Measurements from ENCODE around the gene DIO3.

The DIO3 gene

GRCh38 chr14:101557321-101557695, 4.0 kb upstream of the DIO3 start:
- Histone ChIP-seq H3K36me3 (ENCODE audit: control insufficient read depth, insufficient read depth, low read length) (no peaks in the 10 kb centered on the region), H3K4me3 (ENCODE audit: insufficient read depth, low read depth, low read length, poor library complexity, severe bottlenecking) (no peak overlapping the region), H3K4me1 (ENCODE audit: control insufficient read depth, insufficient read depth, low read length, poor library complexity, severe bottlenecking) (no peaks in the 10 kb centered on the region), H3K9me3 (ENCODE audit: control insufficient read depth, low read length) (no peaks in the 10 kb centered on the region), H3K27me3 (replicated peaks; ENCODE audit: control insufficient read depth, insufficient read depth, low read length, poor library complexity, severe bottlenecking) (no peaks in the 10 kb centered on the region), H3K27ac (ENCODE audit: insufficient read depth, low read length, poor library complexity, severe bottlenecking) (no peak overlapping the region)
- no peak for DNase-seq

GRCh38 chr14:101557811-101558738, 3.2 kb upstream of the DIO3 start:
- H3K27me3 ChIP-seq (replicated peaks; ENCODE audit: control insufficient read depth, insufficient read depth, low read length, poor library complexity, severe bottlenecking) = peaks cover 2% of the 10 kb centered on the region
- H3K36me3 ChIP-seq (ENCODE audit: control insufficient read depth, insufficient read depth, low read length) = no peaks in the 10 kb centered on the region

GRCh38 chr14:101558739-101559240, 2.5 kb upstream of the DIO3 start:
- H3K27ac ChIP-seq (ENCODE audit: insufficient read depth, low read length, poor library complexity, severe bottlenecking) = no peak overlapping the region
- no peak for DNase-seq
- no peaks in the 10 kb centered on the region for H3K4me1 ChIP-seq (ENCODE audit: control insufficient read depth, insufficient read depth, low read length, poor library complexity, severe bottlenecking)
- H3K27me3 ChIP-seq (replicated peaks; ENCODE audit: control insufficient read depth, insufficient read depth, low read length, poor library complexity, severe bottlenecking) = peaks cover 8% of the 10 kb centered on the region
- no peaks in the 10 kb centered on the region for H3K36me3 ChIP-seq (ENCODE audit: control insufficient read depth, insufficient read depth, low read length)
- H3K9me3 ChIP-seq (ENCODE audit: control insufficient read depth, low read length) = no peaks in the 10 kb centered on the region
- H3K4me3 ChIP-seq (ENCODE audit: insufficient read depth, low read depth, low read length, poor library complexity, severe bottlenecking) = no peak overlapping the region

More at GRCh38 chr14:101557811-101558738, 3.2 kb upstream of the DIO3 start:
- Histone ChIP-seq H3K4me3 (ENCODE audit: insufficient read depth, low read depth, low read length, poor library complexity, severe bottlenecking) (no peak overlapping the region), H3K9me3 (ENCODE audit: control insufficient read depth, low read length) (no peaks in the 10 kb centered on the region), H3K27ac (ENCODE audit: insufficient read depth, low read length, poor library complexity, severe bottlenecking) (no peak overlapping the region), H3K4me1 (ENCODE audit: control insufficient read depth, insufficient read depth, low read length, poor library complexity, severe bottlenecking) (no peaks in the 10 kb centered on the region)
- no peak for DNase-seq

- H3K36me3 ChIP-seq (ENCODE audit: control insufficient read depth, insufficient read depth, low read length) = no peaks in the 10 kb centered on the region
- peaks cover 8% of the 10 kb centered on the region for H3K27me3 ChIP-seq (replicated peaks; ENCODE audit: control insufficient read depth, insufficient read depth, low read length, poor library complexity, severe bottlenecking)
- H3K9me3 ChIP-seq (ENCODE audit: control insufficient read depth, low read length) = no peaks in the 10 kb centered on the region
- H3K4me1 ChIP-seq (ENCODE audit: control insufficient read depth, insufficient read depth, low read length, poor library complexity, severe bottlenecking) = no peaks in the 10 kb centered on the region
- H3K27ac ChIP-seq (ENCODE audit: insufficient read depth, low read length, poor library complexity, severe bottlenecking) = no peak overlapping the region
- H3K4me3 ChIP-seq (ENCODE audit: insufficient read depth, low read depth, low read length, poor library complexity, severe bottlenecking) = no peak overlapping the region
- DNase-seq = no peak
Observed at GRCh38 chr14:101559250-101559623, 2.1 kb upstream of the DIO3 start.

- Histone ChIP-seq H3K27me3 (replicated peaks; ENCODE audit: control insufficient read depth, insufficient read depth, low read length, poor library complexity, severe bottlenecking) (peaks cover 8% of the 10 kb centered on the region), H3K4me1 (ENCODE audit: control insufficient read depth, insufficient read depth, low read length, poor library complexity, severe bottlenecking) (no peaks in the 10 kb centered on the region), H3K36me3 (ENCODE audit: control insufficient read depth, insufficient read depth, low read length) (no peaks in the 10 kb centered on the region), H3K4me3 (ENCODE audit: insufficient read depth, low read depth, low read length, poor library complexity, severe bottlenecking) (no peak overlapping the region), H3K9me3 (ENCODE audit: control insufficient read depth, low read length) (no peaks in the 10 kb centered on the region), H3K27ac (ENCODE audit: insufficient read depth, low read length, poor library complexity, severe bottlenecking) (no peak overlapping the region)
- no peak for DNase-seq
Observed at GRCh38 chr14:101559624-101560533, 1.4 kb upstream of the DIO3 start.

GRCh38 chr14:101560534-101561113, 671 bp upstream of the DIO3 start:
- H3K27ac ChIP-seq (ENCODE audit: insufficient read depth, low read length, poor library complexity, severe bottlenecking) = no peak overlapping the region
- H3K4me3 ChIP-seq (ENCODE audit: insufficient read depth, low read depth, low read length, poor library complexity, severe bottlenecking) = no peak overlapping the region
- no peaks in the 10 kb centered on the region for H3K36me3 ChIP-seq (ENCODE audit: control insufficient read depth, insufficient read depth, low read length)
- DNase-seq = no peak
- no peaks in the 10 kb centered on the region for H3K9me3 ChIP-seq (ENCODE audit: control insufficient read depth, low read length)
- peaks cover 12% of the 10 kb centered on the region for H3K27me3 ChIP-seq (replicated peaks; ENCODE audit: control insufficient read depth, insufficient read depth, low read length, poor library complexity, severe bottlenecking)
- no peaks in the 10 kb centered on the region for H3K4me1 ChIP-seq (ENCODE audit: control insufficient read depth, insufficient read depth, low read length, poor library complexity, severe bottlenecking)

GRCh38 chr14:101561897-101562490, 699 bp downstream of the DIO3 start:
- Histone ChIP-seq H3K9me3 (ENCODE audit: control insufficient read depth, low read length) (no peaks in the 10 kb centered on the region), H3K4me3 (ENCODE audit: insufficient read depth, low read depth, low read length, poor library complexity, severe bottlenecking) (no peak overlapping the region), H3K36me3 (ENCODE audit: control insufficient read depth, insufficient read depth, low read length) (no peaks in the 10 kb centered on the region), H3K4me1 (ENCODE audit: control insufficient read depth, insufficient read depth, low read length, poor library complexity, severe bottlenecking) (no peaks in the 10 kb centered on the region), H3K27ac (ENCODE audit: insufficient read depth, low read length, poor library complexity, severe bottlenecking) (no peak overlapping the region), H3K27me3 (replicated peaks; ENCODE audit: control insufficient read depth, insufficient read depth, low read length, poor library complexity, severe bottlenecking) (peaks cover 13% of the 10 kb centered on the region)
- no peak for DNase-seq

- DNase-seq = no peak
- peaks cover 13% of the 10 kb centered on the region for H3K27me3 ChIP-seq (replicated peaks; ENCODE audit: control insufficient read depth, insufficient read depth, low read length, poor library complexity, severe bottlenecking)
- H3K27ac ChIP-seq (ENCODE audit: insufficient read depth, low read length, poor library complexity, severe bottlenecking) = no peak overlapping the region
- H3K4me3 ChIP-seq (ENCODE audit: insufficient read depth, low read depth, low read length, poor library complexity, severe bottlenecking) = no peak overlapping the region
- no peaks in the 10 kb centered on the region for H3K4me1 ChIP-seq (ENCODE audit: control insufficient read depth, insufficient read depth, low read length, poor library complexity, severe bottlenecking)
- H3K36me3 ChIP-seq (ENCODE audit: control insufficient read depth, insufficient read depth, low read length) = no peaks in the 10 kb centered on the region
- H3K9me3 ChIP-seq (ENCODE audit: control insufficient read depth, low read length) = no peaks in the 10 kb centered on the region
Observed at GRCh38 chr14:101562659-101563351, 1.5 kb downstream of the DIO3 start.

GRCh38 chr14:101563352-101563653, 2.0 kb downstream of the DIO3 start:
- Histone ChIP-seq H3K9me3 (ENCODE audit: control insufficient read depth, low read length) (no peaks in the 10 kb centered on the region), H3K27ac (ENCODE audit: insufficient read depth, low read length, poor library complexity, severe bottlenecking) (no peak overlapping the region), H3K4me3 (ENCODE audit: insufficient read depth, low read depth, low read length, poor library complexity, severe bottlenecking) (no peak overlapping the region), H3K4me1 (ENCODE audit: control insufficient read depth, insufficient read depth, low read length, poor library complexity, severe bottlenecking) (no peaks in the 10 kb centered on the region), H3K36me3 (ENCODE audit: control insufficient read depth, insufficient read depth, low read length) (no peaks in the 10 kb centered on the region), H3K27me3 (replicated peaks; ENCODE audit: control insufficient read depth, insufficient read depth, low read length, poor library complexity, severe bottlenecking) (peaks cover 13% of the 10 kb centered on the region)
- DNase-seq = no peak

All from effector memory CD4-positive, alpha-beta T cell (primary cell).